Measurements from ENCODE around the gene SLC35F2.
"Not testable (repeated sequence)": the region's sequence is repeated elsewhere in the genome, so short reads cannot be mapped to it uniquely, and the experiment has no call there.

GRCh38 chr11:107758719-107759355 is 99.8 kb downstream of the SLC35F2 start:
- TF ChIP-seq, protein P1, sequence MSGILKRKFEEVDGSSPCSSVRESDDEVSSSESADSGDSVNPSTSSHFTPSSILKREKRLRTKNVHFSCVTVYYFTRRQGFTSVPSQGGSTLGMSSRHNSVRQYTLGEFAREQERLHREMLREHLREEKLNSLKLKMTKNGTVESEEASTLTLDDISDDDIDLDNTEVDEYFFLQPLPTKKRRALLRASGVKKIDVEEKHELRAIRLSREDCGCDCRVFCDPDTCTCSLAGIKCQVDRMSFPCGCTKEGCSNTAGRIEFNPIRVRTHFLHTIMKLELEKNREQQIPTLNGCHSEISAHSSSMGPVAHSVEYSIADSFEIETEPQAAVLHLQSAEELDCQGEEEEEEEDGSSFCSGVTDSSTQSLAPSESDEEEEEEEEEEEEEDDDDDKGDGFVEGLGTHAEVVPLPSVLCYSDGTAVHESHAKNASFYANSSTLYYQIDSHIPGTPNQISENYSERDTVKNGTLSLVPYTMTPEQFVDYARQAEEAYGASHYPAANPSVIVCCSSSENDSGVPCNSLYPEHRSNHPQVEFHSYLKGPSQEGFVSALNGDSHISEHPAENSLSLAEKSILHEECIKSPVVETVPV (CRISPR knock-in tag; IDR thresholded peaks at IDR 0.05) = not testable (repeated sequence)
- not testable (repeated sequence) for TF ChIP-seq RARB (CRISPR knock-in tag; IDR thresholded peaks at IDR 0.05); ZNF70 (CRISPR knock-in tag; IDR thresholded peaks at IDR 0.05); ZC3H10 (CRISPR knock-in tag; IDR thresholded peaks at IDR 0.05); BACH2 (CRISPR knock-in tag; IDR thresholded peaks at IDR 0.05; ENCODE audit: borderline replicate concordance); ZNF8 (CRISPR knock-in tag; IDR thresholded peaks at IDR 0.05); TCF4 (CRISPR knock-in tag; IDR thresholded peaks at IDR 0.05; ENCODE audit: borderline replicate concordance); PATZ1 (CRISPR knock-in tag; IDR thresholded peaks at IDR 0.05; ENCODE audit: borderline replicate concordance)
- TF ChIP-seq, protein P2, sequence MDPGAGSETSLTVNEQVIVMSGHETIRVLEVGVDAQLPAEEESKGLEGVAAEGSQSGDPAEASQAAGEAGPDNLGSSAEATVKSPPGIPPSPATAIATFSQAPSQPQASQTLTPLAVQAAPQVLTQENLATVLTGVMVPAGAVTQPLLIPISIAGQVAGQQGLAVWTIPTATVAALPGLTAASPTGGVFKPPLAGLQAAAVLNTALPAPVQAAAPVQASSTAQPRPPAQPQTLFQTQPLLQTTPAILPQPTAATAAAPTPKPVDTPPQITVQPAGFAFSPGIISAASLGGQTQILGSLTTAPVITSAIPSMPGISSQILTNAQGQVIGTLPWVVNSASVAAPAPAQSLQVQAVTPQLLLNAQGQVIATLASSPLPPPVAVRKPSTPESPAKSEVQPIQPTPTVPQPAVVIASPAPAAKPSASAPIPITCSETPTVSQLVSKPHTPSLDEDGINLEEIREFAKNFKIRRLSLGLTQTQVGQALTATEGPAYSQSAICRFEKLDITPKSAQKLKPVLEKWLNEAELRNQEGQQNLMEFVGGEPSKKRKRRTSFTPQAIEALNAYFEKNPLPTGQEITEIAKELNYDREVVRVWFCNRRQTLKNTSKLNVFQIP (CRISPR knock-in tag; IDR thresholded peaks at IDR 0.05; ENCODE audit: borderline replicate concordance, low read depth) = not testable (repeated sequence)

All from SK-N-SH treated with all-trans-retinoic acid at 6 μM for 48 hours (cell line).